HFF-Myc (cell line): Measurements from ENCODE around the gene SETBP1.

Experiments used
- DNase-seq: peaks from one replicate; pipeline ENCODE4 v3.0.0-alpha.2; 2011; ENCODE audit warnings: low read depth; ENCODE audit errors: extremely low read depth
- H3K4me3 ChIP-seq: replicated peaks from 2 replicates; pipeline ENCODE4 v1.5.1; 2011; ENCODE audit warnings: low read depth, mild to moderate bottlenecking, control low read depth, low read length
- TF ChIP-seq, protein P1 (sequence below): IDR thresholded peaks from 2 replicates; pipeline ENCODE4 v1.5.1; 2012; ENCODE audit warnings: mild to moderate bottlenecking, low read depth, low read length, control low read depth; ENCODE audit errors: missing control alignments

SETBP1 gene

DNA sequence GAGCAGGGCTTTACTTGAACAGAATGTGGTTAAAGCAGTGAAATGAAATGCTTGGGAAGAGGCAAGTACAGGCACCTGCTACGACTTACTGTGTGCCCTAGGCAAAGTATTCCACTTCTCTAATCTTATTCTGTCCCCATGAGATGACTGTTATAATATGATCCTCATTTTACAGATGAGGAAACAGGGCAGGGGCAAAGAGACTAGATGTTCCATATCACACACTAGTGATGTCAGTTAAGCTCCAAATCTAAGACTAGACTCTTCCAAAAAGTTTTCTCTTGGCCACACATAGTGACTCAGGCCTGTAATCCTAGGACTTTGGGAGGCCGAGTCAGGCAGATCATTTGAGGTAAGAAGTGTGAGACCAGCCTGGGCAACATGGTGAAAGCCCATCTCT lies 235.0 kb downstream of the SETBP1 start:
- no peak for DNase-seq
- no peak overlapping the region for H3K4me3 ChIP-seq
- TF ChIP-seq, protein P1, sequence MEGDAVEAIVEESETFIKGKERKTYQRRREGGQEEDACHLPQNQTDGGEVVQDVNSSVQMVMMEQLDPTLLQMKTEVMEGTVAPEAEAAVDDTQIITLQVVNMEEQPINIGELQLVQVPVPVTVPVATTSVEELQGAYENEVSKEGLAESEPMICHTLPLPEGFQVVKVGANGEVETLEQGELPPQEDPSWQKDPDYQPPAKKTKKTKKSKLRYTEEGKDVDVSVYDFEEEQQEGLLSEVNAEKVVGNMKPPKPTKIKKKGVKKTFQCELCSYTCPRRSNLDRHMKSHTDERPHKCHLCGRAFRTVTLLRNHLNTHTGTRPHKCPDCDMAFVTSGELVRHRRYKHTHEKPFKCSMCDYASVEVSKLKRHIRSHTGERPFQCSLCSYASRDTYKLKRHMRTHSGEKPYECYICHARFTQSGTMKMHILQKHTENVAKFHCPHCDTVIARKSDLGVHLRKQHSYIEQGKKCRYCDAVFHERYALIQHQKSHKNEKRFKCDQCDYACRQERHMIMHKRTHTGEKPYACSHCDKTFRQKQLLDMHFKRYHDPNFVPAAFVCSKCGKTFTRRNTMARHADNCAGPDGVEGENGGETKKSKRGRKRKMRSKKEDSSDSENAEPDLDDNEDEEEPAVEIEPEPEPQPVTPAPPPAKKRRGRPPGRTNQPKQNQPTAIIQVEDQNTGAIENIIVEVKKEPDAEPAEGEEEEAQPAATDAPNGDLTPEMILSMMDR: no peak

DNA sequence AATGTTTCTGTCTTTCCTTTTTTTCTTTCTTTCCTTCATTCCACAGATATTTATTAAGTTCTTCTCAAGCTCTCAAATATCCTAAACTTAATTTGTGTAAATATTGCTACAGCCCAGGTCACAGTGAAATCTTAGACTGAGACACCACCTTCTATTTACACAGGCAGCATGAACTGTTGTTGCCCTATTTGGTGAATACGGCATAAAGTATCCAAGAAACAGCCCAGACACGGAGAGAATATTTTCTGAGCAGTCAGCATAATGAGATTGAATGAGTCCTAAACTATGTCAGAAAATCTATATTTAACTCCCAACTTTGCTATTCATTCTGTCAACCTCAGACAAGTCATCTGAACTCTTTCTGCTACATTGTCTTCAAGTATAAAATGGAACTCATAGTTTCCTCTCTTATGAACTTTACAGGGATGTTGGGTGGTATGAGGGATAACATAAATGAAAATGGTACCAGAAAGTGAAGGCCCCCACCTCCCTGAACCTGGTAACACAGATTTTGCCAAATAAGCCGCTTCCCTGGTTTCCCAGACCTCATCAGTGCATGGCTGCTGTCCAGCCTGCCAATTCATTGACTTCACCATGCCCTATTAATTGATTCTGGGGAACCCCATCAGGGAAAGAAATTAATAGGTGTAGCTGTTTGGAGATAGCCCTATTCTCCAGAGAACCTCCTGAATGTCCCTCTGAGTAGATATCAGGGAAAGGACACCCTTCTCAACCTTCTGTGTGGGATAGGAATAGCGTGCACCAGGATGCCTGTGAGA lies 235.9 kb downstream of the SETBP1 start:
- TF ChIP-seq, protein P1: no peak
- DNase-seq: no peak
- no peak overlapping the region for H3K4me3 ChIP-seq

DNA sequence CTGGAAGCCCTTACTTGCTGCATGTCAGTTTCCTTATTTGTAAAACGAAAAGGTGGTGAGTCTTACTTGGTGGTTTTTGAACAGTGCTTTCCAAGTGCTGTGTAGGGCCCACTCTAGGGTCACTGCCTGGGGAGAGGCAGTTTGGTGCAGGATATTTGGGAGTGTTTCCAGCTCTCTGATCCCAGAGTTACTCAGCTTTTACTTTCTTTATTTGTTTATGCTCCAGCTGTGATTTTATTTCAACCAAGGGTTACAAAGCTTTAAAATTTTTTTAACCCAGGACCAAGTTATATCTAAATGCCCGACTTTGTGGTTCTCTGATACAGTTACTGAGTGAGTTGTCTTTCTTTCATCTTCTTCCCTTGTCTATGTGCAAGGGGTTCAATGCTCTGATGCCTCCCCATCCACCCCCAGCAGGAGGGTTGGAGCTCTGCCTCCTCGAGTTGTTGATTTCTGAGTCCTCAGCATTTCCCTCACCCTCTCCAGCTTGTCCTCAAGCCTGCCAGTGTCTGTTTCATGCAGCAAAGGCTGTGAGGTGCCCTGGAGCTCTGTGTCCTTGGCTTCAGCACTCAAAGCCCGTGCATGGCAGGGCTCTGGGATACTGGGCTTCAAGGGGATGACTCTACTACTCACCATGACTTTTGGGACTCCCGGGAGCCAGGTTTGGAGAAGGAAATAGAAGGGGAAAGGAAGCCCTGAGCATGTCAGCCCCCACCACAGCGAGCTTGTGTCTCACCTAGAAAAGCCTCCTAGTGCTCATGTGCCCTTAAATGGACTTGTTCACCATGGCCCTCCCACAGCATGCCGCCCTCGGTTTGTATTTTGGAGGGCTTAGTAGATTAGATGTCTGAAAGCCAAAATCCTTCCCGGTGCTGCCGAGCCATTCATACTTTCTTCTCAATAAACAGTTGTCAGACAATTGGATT lies 236.8 kb downstream of the SETBP1 start:
- DNase-seq: no peak
- no peak overlapping the region for H3K4me3 ChIP-seq
- TF ChIP-seq, protein P1: no peak

DNA sequence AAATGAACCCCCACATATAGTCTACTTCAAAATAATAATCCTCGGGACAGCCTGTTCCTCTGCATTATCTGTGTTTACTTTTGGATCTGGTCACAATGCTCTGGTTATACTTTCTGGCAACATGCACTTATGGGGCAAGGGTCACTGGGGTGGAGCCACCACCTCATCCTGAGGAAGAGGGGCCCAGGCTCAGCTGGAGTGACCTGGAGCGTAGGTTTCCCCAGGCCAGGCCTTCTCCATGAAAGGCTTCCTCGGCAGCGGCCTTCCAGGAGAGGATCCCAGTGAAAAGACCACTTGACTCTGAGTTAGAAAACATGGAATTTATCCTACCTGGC lies 237.4 kb downstream of the SETBP1 start:
- TF ChIP-seq, protein P1: no peak
- no peak for DNase-seq
- no peak overlapping the region for H3K4me3 ChIP-seq

DNA sequence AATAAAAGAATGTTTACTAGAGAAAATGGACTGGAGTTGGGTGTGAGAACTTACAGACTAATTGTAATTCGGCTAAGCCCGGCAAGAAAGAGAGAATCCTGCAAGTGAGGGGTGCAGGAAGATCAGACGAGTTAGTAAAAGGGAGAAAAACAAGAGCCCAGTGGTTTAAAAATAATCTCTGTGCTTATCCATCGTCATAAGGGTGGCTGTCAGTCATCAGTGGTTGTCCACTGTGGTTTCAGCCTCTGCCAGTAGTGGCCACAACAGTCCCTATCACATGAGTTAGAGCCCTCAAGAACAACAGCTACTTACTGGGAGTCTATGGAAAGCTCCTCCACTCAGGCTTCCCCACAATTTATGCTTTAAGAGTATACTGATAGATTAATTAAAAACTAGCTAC lies 239.8 kb downstream of the SETBP1 start:
- H3K4me3 ChIP-seq: no peak overlapping the region
- DNase-seq: no peak

DNA sequence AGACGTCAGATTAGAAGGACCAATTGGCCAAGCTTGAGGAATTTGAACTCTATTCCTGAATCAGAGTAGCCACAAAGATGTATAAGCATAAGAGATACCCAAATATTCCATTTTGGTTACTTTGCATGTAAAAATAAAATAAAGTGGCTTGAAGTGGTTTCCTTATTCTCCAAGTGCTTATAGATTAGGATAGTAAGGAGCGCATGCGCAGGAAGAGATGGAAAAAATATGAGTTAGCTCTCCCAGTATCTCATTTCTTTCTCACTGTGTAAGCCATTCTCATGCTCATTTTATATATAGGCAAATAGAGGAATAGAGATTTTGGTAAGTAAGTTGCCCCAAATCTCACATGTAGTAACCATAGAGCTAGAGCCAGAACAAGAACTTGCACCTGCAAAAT lies 241.3 kb downstream of the SETBP1 start:
- no peak overlapping the region for H3K4me3 ChIP-seq
- TF ChIP-seq, protein P1: no peak
- DNase-seq: no peak

More for the DNA sequence above, 239.8 kb downstream of the SETBP1 start:
- TF ChIP-seq, protein P1: no peak
